Chondrocyte (in vitro differentiated cells): Measurements from ENCODE around the gene SLC26A6. TPM values are rescaled to one million over a fixed set of nuclear protein-coding genes. Genes with fewer than 3 reads are reported as not detected.

Experiments used
- DNase-seq: peaks from one replicate; pipeline ENCODE4 v3.0.0; 2021; ENCODE audit warnings: mixed read lengths, low spot score
- H3K27ac Mint-ChIP-seq: one replicate; pipeline ENCODE4 v1.8.0; 2021; ENCODE audit warnings: mild to moderate bottlenecking, moderate library complexity, mixed read lengths; ENCODE audit not compliant: unreplicated experiment
- H3K27me3 Mint-ChIP-seq: 2 replicates; pipeline ENCODE4 v1.8.0; 2021; ENCODE audit warnings: low read depth, mixed read lengths
- H3K36me3 Mint-ChIP-seq: 2 replicates; pipeline ENCODE4 v1.8.0; 2021; ENCODE audit warnings: low read depth, mixed read lengths
- H3K4me1 Mint-ChIP-seq: 2 replicates; pipeline ENCODE4 v1.8.0; 2021; ENCODE audit warnings: low read depth, mild to moderate bottlenecking, mixed read lengths
- H3K4me3 Mint-ChIP-seq: one replicate; pipeline ENCODE4 v1.8.0; 2021; ENCODE audit warnings: mild to moderate bottlenecking, moderate library complexity, mixed read lengths; ENCODE audit not compliant: unreplicated experiment
- H3K9me3 Mint-ChIP-seq: 2 replicates; pipeline ENCODE4 v1.8.0; 2021; ENCODE audit warnings: low read depth, mixed read lengths
- CTCF ChIP-seq: fragments of 200-600 bp; sonication (generic); IDR thresholded peaks from 2 replicates; pipeline ENCODE4 v1.5.0; 2021; ENCODE audit warnings: antibody characterized with exemption, mild to moderate bottlenecking, moderate library complexity
- total RNA-seq: library from RNA; stranded (reverse); gene quantifications from 3 replicates; pipeline ENCODE4 v1.2.1, GENCODE V29; 2021

SLC26A6 gene
- total RNA-seq, 1 donor from 2014 or later, result 70.5 TPM

DNA sequence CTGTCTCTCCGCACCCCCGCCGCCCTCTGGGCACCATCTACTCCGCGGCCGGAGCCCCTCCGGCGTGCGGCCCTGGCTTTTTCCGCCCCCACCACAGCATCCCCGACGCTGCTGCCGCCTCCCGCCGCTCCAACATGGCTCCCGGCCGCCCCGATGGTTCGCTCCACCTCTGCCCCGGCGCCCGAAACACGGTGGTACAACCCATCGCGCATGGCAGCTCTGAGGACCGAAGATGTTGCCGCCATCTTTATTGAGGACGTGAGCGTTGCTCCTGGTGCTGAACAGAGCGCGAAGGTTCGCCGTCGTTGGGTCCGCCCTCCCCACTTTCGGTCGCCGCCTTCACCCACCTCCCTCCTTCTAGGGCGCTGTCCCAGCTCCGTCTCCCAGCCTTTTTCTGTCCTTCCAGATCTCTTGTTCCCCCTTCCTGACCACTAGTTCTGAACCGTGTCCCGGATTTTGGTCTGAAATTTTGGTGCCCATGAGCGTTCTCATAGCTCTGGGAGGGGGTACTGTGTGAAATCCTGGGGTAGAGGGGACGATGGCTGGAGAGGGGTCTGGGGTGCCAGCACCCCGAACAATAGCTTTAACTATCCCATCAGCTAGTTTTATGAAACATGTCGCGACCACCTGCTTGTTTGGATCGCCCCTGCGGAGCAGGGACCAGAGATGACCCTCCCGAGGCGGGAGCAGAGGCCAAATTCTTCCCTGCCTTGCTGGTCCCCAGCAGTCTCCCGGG, 27.7 kb upstream of the SLC26A6 start, which contains the start of gene CELSR3:
Gene CELSR3, minus strand, starts transcription at position 134 of the 736 bp plus-strand sequence. CDS start 252 bp downstream, outside the sequence.
- peak; percentile 11 for TF ChIP-seq CTCF
- peaks cover 19% of the 10 kb centered on the region for H3K4me1 Mint-ChIP-seq
- peak within 1 kb of the TSS; percentile 99 for H3K27ac Mint-ChIP-seq
- H3K36me3 Mint-ChIP-seq, result peaks cover 3% of the 10 kb centered on the region
- peaks cover 4% of the 10 kb centered on the region for H3K9me3 Mint-ChIP-seq
- H3K27me3 Mint-ChIP-seq, result no peaks in the 10 kb centered on the region
- peak within 1 kb of the TSS; percentile 84 for H3K4me3 Mint-ChIP-seq
- peak; percentile 97 for DNase-seq

GRCh38 chr3:48662145-48662752, 27.0 kb upstream of the SLC26A6 start:
- Mint-ChIP-seq H3K9me3 (peaks cover 4% of the 10 kb centered on the region), H3K4me1 (peaks cover 19% of the 10 kb centered on the region), H3K4me3 (peak overlapping the region; percentile 84), H3K36me3 (peaks cover 3% of the 10 kb centered on the region), H3K27me3 (no peaks in the 10 kb centered on the region), H3K27ac (no peak overlapping the region)
- TF ChIP-seq CTCF, result no peak
- no peak for DNase-seq

DNA sequence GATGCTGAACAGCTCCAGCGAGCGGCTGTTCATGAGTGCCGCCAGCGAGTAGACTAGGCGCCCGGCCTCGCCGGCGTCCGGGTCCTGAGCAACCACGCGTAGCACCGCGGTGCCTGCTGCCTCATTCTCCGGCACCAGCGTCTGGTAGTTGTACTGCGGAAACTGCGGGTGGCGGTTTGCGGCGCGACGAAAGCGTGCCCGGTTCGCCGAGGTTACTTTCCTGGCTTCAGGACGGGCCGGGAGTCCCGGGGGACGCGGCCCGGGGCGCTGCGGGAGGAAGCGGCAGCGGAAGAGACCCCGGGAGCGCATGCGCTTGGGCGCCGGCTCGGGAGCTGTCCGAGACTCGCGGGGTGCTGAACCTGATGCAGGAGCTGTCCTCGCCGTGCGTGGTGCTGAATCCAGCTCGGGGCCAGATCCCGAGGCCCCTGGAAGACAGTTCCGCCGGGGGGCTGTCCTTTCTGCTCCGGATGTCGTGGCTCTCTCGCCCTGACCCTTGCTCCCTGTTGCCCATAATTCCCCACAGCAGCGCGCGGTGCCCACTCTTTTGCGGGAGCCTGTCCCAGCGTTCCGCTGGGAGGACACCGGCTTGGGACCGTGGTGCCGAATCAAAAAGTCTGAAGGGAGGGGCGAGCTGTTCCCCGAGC, 26.4 kb upstream of the SLC26A6 start:
- H3K4me1 Mint-ChIP-seq, result peaks cover 19% of the 10 kb centered on the region
- no peak overlapping the region for H3K27ac Mint-ChIP-seq
- peak overlapping the region; percentile 67 for H3K4me3 Mint-ChIP-seq
- no peaks in the 10 kb centered on the region for H3K27me3 Mint-ChIP-seq
- peaks cover 4% of the 10 kb centered on the region for H3K9me3 Mint-ChIP-seq
- peaks cover 3% of the 10 kb centered on the region for H3K36me3 Mint-ChIP-seq
- peak; percentile 96 for DNase-seq
- TF ChIP-seq CTCF, result no peak

DNA sequence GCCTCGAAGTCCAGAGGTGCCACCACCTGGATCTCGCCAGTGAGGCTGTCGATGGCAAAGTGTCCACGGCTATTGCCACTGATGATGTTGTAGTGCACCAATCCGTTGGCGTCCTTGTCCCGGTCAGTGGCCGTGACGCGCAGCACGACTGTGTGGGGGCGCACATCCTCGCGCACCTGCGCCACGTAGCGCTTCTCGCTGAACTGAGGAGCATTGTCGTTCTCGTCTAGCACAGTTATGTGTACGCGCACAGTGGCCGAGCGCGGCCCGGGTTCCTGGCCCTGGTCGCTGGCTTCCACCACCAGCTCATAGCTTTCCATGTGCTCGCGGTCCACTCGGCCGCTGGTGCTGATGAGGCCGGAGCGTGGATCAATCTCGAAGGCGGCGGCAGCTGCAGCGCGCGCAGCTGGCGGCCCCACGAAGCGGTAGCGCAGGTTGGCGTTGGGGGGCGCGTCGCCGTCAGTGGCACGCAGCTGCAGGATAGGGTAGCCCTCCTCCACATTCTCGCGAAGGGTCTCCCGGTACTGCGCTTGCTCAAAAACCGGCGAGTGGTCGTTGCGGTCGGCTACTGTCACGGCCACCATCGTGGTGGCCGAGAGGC, 25.6 kb upstream of the SLC26A6 start:
- Mint-ChIP-seq H3K27ac (no peak overlapping the region), H3K36me3 (peaks cover 3% of the 10 kb centered on the region), H3K9me3 (peaks cover 4% of the 10 kb centered on the region), H3K27me3 (no peaks in the 10 kb centered on the region), H3K4me3 (peak overlapping the region; percentile 67), H3K4me1 (peaks cover 19% of the 10 kb centered on the region)
- DNase-seq, result peak; percentile 88
- TF ChIP-seq CTCF, result no peak

GRCh38 chr3:48656841-48657281, 21.6 kb upstream of the SLC26A6 start:
- Mint-ChIP-seq H3K9me3 (peaks cover 4% of the 10 kb centered on the region), H3K27ac (no peak overlapping the region), H3K36me3 (peaks cover 14% of the 10 kb centered on the region), H3K27me3 (no peaks in the 10 kb centered on the region), H3K4me1 (peaks cover 8% of the 10 kb centered on the region), H3K4me3 (no peak overlapping the region)
- no peak for TF ChIP-seq CTCF
- peak; percentile 91 for DNase-seq
